Activated B cell treated with CpG ODN at 0.5 μM for 24 hours (primary cell): Measurements from ENCODE around the gene TRPV5. TPM values are rescaled to one million over a fixed set of nuclear protein-coding genes. Genes with fewer than 3 reads are reported as not detected.

Experiments used
- ATAC-seq: fragments of 200-7000 bp; cut with Tn5 transposase; one replicate; pipeline ENCODE4 v1.10.0; 2021; ENCODE audit warnings: low read depth, mild to moderate bottlenecking, moderate library complexity
- CTCF ChIA-PET: fragments of 350-600 bp; sonication (Branson Sonifier 250); formaldehyde crosslinking; loops from one replicate; lab custom pipeline; 2021; ENCODE audit warnings: antibody characterized with exemption; lab: Charles Lee
- POLR2A ChIA-PET: fragments of 350-600 bp; sonication (Branson Sonifier 250); formaldehyde crosslinking; loops from one replicate; lab custom pipeline; 2021; ENCODE audit warnings: antibody characterized with exemption; lab: Charles Lee
- DNase-seq: peaks from one replicate; pipeline ENCODE4 v3.0.0; 2022
- H3K27ac Mint-ChIP-seq: one replicate; pipeline ENCODE4 v1.8.0; 2020; ENCODE audit warnings: mixed read lengths
- H3K27me3 Mint-ChIP-seq: one replicate; pipeline ENCODE4 v1.8.0; 2021; ENCODE audit warnings: mixed read lengths
- H3K36me3 Mint-ChIP-seq: one replicate; pipeline ENCODE4 v1.8.0; 2021; ENCODE audit warnings: low read depth, mixed read lengths
- H3K4me1 Mint-ChIP-seq: one replicate; pipeline ENCODE4 v1.8.0; 2021; ENCODE audit warnings: mixed read lengths
- H3K4me3 Mint-ChIP-seq: one replicate; pipeline ENCODE4 v1.8.0; 2020; ENCODE audit warnings: mild to moderate bottlenecking, mixed read lengths
- H3K9me3 Mint-ChIP-seq: one replicate; pipeline ENCODE4 v1.8.0; 2020; ENCODE audit warnings: mixed read lengths
- CTCF ChIP-seq: fragments of 200-600 bp; IDR thresholded peaks from one replicate; pipeline ENCODE4 v1.8.0; 2022; ENCODE audit warnings: antibody characterized with exemption, mild to moderate bottlenecking
- intact Hi-C: fragments of 100-400 bp; cut with micrococcal nuclease; formaldehyde crosslinking; loops from one replicate; pipeline ENCODE4 v1.15.1; 2024
- total RNA-seq: library from RNA; stranded (reverse); gene quantifications from 2 replicates; pipeline ENCODE4 v1.2.3, GENCODE V29; 2022

TRPV5 gene
- total RNA-seq, 1 donor from 2014 or later: 0.11 TPM

- Mint-ChIP-seq H3K27ac (no peak overlapping the region), H3K9me3 (no peaks in the 10 kb centered on the region), H3K36me3 (no peaks in the 10 kb centered on the region), H3K27me3 (peaks cover 11% of the 10 kb centered on the region), H3K4me1 (no peaks in the 10 kb centered on the region), H3K4me3 (no peak overlapping the region)
- no peak for TF ChIP-seq CTCF
- CTCF ChIA-PET: no interaction called here
- intact Hi-C loops: no loop called here
- POLR2A ChIA-PET: no interaction called here
- ATAC-seq (no peak), DNase-seq (no peak)
Measured at GRCh38 chr7:142884286-142884640, 49.3 kb downstream of the TRPV5 start.

GRCh38 chr7:142883571-142884285 lies 49.8 kb downstream of the TRPV5 start:
- DNase-seq (no peak), ATAC-seq (no peak)
- Mint-ChIP-seq H3K36me3 (no peaks in the 10 kb centered on the region), H3K9me3 (no peaks in the 10 kb centered on the region), H3K27ac (no peak overlapping the region), H3K4me3 (no peak overlapping the region), H3K4me1 (no peaks in the 10 kb centered on the region), H3K27me3 (peaks cover 13% of the 10 kb centered on the region)
- ChIA-PET CTCF (no interaction called here), POLR2A (no interaction called here)
- intact Hi-C loops: no loop called here
- no peak for TF ChIP-seq CTCF

GRCh38 chr7:142883145-142883544 lies 50.4 kb downstream of the TRPV5 start:
- H3K4me3 Mint-ChIP-seq: no peak overlapping the region
- no peak for TF ChIP-seq CTCF
- no peaks in the 10 kb centered on the region for H3K36me3 Mint-ChIP-seq
- intact Hi-C loops: no loop called here
- peaks cover 13% of the 10 kb centered on the region for H3K27me3 Mint-ChIP-seq
- ATAC-seq: no peak
- ChIA-PET POLR2A (no interaction called here), CTCF (no interaction called here)
- H3K4me1 Mint-ChIP-seq: no peaks in the 10 kb centered on the region
- no peak for DNase-seq
- H3K9me3 Mint-ChIP-seq: no peaks in the 10 kb centered on the region
- no peak overlapping the region for H3K27ac Mint-ChIP-seq

DNA sequence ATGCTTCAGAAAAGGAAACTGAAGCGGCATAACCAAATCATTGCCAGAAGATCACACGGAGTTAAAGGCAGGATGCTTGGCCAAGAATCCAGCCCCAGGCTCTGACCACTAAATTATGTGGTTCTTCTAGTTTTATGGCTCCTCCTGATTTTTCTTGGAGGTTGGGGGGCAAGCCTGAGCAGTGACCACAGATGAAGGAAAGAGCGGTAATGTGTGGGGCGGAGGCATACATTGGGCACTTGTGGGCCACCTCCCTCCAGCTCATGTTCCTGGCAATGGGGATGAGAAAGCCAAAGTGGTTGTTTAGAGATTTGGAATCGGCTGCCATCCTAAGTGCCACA lies 51.2 kb downstream of the TRPV5 start:
- ATAC-seq: no peak
- peaks cover 13% of the 10 kb centered on the region for H3K27me3 Mint-ChIP-seq
- no peak overlapping the region for H3K4me3 Mint-ChIP-seq

More for the DNA sequence above, 51.2 kb downstream of the TRPV5 start:
- POLR2A ChIA-PET: no interaction called here
- TF ChIP-seq CTCF: no peak
- H3K36me3 Mint-ChIP-seq: no peaks in the 10 kb centered on the region
- intact Hi-C loops: no loop called here
- no peaks in the 10 kb centered on the region for H3K9me3 Mint-ChIP-seq
- no peaks in the 10 kb centered on the region for H3K4me1 Mint-ChIP-seq
- no peak overlapping the region for H3K27ac Mint-ChIP-seq
- no peak for DNase-seq
- CTCF ChIA-PET: interaction anchor here (0.8 to 3.6 kb wide), 6 partner anchors 19 to 333 kb away, joined by 3 to 29 read pairs (median 6); no protein-coding TSS in a partner anchor
